Skin epidermis (tissue), 12 donors: ENCODE results near the gene VWA5B2.

Source experiments
- H3K27ac ChIP-seq, 21 experiments: fragments of 200-600 bp; sonication (generic) in 11 of 21; one replicate each; pipeline ENCODE4 v1.5.0; 2020; ENCODE audit warnings: mild to moderate bottlenecking in 3 of 21, inconsistent platforms in 2 of 21, moderate library complexity in 2 of 21
- H3K4me3 ChIP-seq, 7 experiments: fragments of 200-600 bp; sonication (generic) in 2 of 7; one replicate each; pipeline ENCODE4 v1.5.0; 2020; ENCODE audit warnings: inconsistent platforms in 2 of 7, mild to moderate bottlenecking in 2 of 7, moderate library complexity in 1 of 7

VWA5B2 gene

DNA sequence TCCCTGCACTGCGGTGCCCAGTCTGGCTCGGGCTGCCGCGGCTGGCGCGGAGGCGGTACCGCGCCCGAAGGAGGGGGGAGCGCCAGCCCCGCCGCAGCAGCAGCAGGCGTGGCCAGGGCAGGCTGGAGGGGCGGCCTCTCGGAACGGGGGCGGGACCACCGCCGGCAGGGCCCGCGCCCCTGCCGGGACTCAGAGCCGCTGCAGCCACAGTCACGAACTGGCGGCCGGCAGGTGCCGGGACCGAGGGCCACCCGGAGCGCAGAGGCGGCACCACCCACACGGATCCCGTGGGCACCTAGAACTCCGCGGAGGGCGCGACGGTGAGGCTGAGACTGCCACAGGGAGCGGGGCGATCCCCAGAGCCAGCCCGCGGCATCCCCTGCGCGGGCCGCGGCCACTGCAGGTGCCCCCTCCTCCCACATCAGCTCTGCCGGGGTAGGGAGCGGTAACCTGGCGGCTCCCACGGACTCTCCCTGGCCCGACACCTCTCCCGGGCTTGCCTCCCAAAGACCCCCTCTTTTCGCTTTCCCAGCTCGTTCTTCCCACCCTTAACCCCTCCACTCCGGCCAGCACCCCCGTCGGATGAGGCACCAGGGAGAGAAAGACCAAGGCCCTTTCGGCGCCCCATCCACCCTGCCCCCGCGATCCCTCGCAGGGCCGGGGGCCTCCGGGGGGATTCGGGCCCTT is at the start of gene VWA5B2:
VWA5B2 (plus strand) TSS at position 192 of the 687 bp plus-strand sequence. CDS start 944 bp downstream, outside the sequence.
- H3K4me3 ChIP-seq = peak within 1 kb of the TSS; percentile 19 to 44 (median 31)
- no peak within 1 kb of the TSS for H3K27ac ChIP-seq

DNA sequence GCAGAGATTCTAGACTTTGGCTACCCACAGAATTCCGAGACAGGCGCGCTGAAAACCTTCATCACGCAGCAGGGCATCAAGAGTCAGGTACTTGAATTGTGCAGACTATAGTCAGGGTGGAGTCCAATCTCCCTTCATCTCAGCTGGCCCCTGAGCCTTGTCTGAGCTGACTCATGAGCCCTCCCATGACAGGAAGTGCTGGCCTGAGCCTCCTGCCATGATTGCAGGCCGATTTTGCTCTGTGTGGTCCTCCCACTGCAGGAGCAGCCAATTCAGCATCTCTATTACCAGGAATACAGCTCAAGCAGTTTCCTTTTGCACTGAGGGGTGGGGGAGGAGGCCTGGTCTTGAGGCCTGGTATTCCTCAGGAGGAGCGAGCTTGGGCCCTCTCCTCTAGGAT is 49.2 kb upstream of the VWA5B2 start:
- no peak overlapping the region for H3K4me3 ChIP-seq

DNA sequence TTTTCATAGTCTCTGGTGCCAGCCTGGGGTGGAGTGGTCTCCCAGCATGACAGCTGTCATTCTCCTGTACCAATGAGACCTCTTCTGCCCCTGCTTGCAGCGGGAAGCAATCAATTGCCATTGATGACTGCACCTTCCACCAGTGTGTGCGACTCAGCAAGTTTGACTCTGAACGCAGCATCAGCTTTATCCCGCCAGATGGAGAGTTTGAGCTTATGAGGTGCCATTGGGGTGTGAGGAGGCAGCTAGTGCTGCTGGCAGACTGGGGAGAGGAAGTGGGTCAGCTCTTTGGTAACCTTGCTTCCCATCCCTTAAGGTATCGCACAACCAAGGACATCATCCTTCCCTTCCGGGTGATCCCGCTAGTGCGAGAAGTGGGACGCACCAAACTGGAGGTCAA is 47.8 kb upstream of the VWA5B2 start:
- Histone ChIP-seq H3K4me3 (no peak overlapping the region), H3K27ac (no peak overlapping the region)

More for the DNA sequence above, 49.2 kb upstream of the VWA5B2 start:
- no peak overlapping the region for H3K27ac ChIP-seq

DNA sequence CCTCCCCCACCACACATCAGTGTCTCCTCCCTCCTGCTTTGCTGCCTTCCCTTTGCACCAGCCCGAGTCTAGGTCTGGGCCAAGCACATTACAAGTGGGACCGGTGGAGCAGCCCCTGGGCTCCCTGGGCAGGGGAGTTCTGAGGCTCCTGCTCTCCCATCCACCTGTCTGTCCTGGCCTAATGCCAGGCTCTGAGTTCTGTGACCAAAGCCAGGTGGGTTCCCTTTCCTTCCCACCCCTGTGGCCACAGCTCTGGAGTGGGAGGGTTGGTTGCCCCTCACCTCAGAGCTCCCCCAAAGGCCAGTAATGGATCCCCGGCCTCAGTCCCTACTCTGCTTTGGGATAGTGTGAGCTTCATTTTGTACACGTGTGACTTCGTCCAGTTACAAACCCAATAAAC is 45.7 kb upstream of the VWA5B2 start:
- Histone ChIP-seq H3K27ac (no peak overlapping the region), H3K4me3 (no peak overlapping the region)

- peak overlapping the region in 11 of 21 experiments; percentile 47 to 93 (median 83) for H3K27ac ChIP-seq
Measured at GRCh38 chr3:184184546-184185230, 44.7 kb upstream of the VWA5B2 start.

GRCh38 chr3:184185461-184186183 is 43.8 kb upstream of the VWA5B2 start:
- Histone ChIP-seq H3K4me3 (peak overlapping the region; percentile 57 to 95 (median 86)), H3K27ac (peak overlapping the region; percentile 51 to 93 (median 85))

More at GRCh38 chr3:184184546-184185230, 44.7 kb upstream of the VWA5B2 start:
- H3K4me3 ChIP-seq = no peak overlapping the region

- H3K4me3 ChIP-seq = peak within 1 kb of the TSS; percentile 57 to 95 (median 86)
- H3K27ac ChIP-seq = peak within 1 kb of the TSS; percentile 51 to 93 (median 85)
Measured at GRCh38 chr3:184186184-184186901, 43.0 kb upstream of the VWA5B2 start, which contains the start of gene ABCF3. ABCF3 (plus strand) TSS chr3:184186199; CDS start chr3:184186208, 9 bp downstream.

DNA sequence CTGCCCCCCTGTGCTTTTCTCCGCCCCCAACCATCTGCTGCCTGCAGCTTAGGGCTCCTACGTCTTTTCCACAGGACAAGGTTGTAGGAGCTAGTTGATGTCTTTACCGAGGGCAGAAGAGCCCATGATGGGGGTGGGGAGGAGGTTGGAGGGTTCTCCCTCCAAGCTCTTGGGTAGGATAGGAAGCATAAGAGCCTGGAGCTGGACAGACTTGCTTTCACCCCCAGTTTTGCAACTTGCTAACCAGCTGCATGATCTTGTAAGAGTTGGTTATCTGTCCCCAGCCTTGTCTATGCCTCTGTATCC is 42.5 kb upstream of the VWA5B2 start:
- Histone ChIP-seq H3K27ac (peak overlapping the region in 16 of 21 experiments; percentile 67 to 93 (median 86)), H3K4me3 (peak overlapping the region; percentile 57 to 95 (median 86))

- H3K27ac ChIP-seq = no peak overlapping the region
- no peak overlapping the region for H3K4me3 ChIP-seq
Measured at GRCh38 chr3:184188080-184188479, 41.3 kb upstream of the VWA5B2 start.

DNA sequence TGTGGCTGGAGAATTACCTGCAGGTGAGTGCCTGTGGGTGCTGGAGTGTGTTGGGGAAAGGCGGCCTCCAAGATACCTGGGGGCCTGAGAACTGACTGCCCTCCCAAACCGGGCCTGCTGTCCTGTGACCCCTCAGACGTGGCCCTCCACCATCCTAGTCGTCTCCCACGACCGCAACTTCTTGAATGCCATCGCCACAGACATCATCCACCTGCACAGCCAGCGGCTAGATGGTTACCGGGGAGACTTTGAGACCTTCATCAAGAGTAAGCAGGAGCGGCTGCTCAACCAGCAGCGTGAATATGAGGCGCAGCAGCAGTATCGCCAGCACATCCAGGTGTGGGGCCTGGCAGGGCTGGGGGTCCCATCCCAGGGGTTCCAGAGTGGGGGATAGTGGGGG is 40.0 kb upstream of the VWA5B2 start:
- no peak overlapping the region for H3K27ac ChIP-seq
- no peak overlapping the region for H3K4me3 ChIP-seq

- no peak overlapping the region for H3K27ac ChIP-seq
- H3K4me3 ChIP-seq = no peak overlapping the region
Measured at GRCh38 chr3:184192889-184193288, 36.5 kb upstream of the VWA5B2 start.

- Histone ChIP-seq H3K27ac (no peak overlapping the region), H3K4me3 (no peak overlapping the region)
Measured at GRCh38 chr3:184193991-184194539, 35.3 kb upstream of the VWA5B2 start.

- no peak overlapping the region for H3K27ac ChIP-seq
- no peak overlapping the region for H3K4me3 ChIP-seq
Measured at GRCh38 chr3:184196536-184196935, 32.8 kb upstream of the VWA5B2 start.

DNA sequence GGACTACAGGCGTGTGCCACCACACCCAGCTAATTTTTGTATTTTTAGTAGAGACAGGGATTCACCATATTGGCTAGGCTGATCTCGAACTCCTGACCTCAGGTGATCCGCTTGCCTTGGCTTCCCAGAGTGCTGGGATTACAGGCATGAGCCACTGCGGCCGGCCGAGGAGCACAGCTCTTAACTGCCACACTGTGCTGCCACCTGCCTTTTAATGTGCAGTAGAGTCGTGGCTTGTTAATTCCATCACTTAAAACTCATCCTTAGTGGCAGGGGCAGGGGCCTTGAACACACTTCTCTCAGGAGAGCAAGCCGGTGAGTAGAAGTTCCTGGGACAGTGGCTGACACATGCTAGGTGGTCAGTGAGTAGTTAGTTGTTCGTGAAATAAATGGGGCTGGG is 30.9 kb upstream of the VWA5B2 start:
- H3K4me3 ChIP-seq = no peak overlapping the region
- no peak overlapping the region for H3K27ac ChIP-seq

DNA sequence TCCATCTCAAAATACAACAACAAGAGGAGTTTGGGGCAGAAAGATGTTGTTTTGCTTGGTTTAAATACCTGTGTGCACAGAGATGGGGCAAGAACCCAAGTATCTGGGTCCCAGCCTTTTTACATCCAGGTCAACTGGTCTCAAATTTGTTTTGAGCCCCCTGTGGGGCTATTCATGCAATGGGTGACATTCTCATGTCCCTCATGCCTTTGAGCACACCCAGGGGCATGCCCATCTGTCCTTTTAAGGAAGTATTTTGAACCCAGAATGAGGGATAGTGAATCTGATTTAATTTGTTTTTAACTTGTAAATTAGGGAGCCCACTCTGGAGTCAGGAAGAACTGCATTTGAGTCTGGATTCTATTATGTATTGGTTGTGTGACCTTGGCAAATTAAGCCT is 28.6 kb upstream of the VWA5B2 start:
- Histone ChIP-seq H3K27ac (no peak overlapping the region), H3K4me3 (no peak overlapping the region)

DNA sequence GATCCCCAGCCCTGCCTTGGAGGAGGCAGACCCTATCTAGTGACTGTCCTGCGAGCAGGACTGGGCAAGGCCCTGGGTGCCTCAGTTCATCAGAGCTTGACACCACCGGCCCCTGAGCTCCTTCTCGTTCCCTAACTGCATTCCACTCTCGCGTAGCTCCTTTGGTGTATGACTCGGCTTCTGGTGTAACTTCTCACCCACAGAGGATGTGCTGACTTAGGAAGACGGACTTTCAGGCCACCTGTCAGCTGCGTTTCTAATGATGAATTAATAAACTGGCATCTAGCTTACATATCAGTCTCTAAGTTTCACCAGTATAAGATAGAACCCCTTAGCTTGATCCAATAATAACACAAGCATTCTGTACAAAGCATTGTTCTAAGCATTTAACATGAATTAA is 25.9 kb upstream of the VWA5B2 start:
- no peak overlapping the region for H3K27ac ChIP-seq

GRCh38 chr3:184209146-184209923 is 20.1 kb upstream of the VWA5B2 start:
- no peak overlapping the region for H3K27ac ChIP-seq
- H3K4me3 ChIP-seq = no peak overlapping the region

More for the DNA sequence above, 25.9 kb upstream of the VWA5B2 start:
- no peak overlapping the region for H3K4me3 ChIP-seq

DNA sequence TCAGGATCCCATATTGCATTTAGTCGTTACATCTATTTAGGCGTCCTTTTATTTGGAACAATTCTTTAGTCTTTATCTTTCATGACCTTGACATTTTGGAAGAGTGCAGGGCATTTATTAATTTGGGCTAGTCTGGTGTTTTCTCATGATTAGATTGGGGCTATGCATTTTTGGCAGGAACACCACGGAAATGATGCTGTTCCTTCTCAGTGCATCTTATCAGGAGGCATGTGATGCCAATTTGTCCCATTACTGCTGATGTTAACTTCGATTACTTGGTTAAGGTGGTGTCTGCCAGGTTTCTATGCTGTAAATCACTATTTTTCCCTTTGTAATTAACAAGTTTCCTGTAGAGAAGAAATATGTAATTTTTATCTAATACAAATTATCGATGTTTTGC is 18.1 kb upstream of the VWA5B2 start:
- H3K27ac ChIP-seq = no peak overlapping the region
- H3K4me3 ChIP-seq = no peak overlapping the region

GRCh38 chr3:184211718-184212117 is 17.7 kb upstream of the VWA5B2 start:
- no peak overlapping the region for H3K27ac ChIP-seq
- no peak overlapping the region for H3K4me3 ChIP-seq
